GM13977 (cell line): Measurements from ENCODE around the gene ZMYND10.

ENCODE experiments used
- DNase-seq: peaks from one replicate; pipeline ENCODE4 v3.0.0; 2012; ENCODE audit warnings: low spot score
- in situ Hi-C: fragments of 300-500 bp; cut with MboI; formaldehyde crosslinking; loops from one replicate; pipeline ENCODE4 v1.12.0; 2022; ENCODE audit warnings: low sequenced_read_pairs, low pct_unique_long_range_greater_than_20kb, mixed read lengths, inconsistent platforms; ENCODE audit not compliant: unreplicated experiment
- TF ChIP-seq, protein P1 (sequence below): IDR thresholded peaks from 2 replicates; pipeline ENCODE4 v1.5.1; 2012; ENCODE audit warnings: mild to moderate bottlenecking, control low read depth; ENCODE audit not compliant: insufficient read depth; ENCODE audit errors: extremely low read depth, missing control alignments

ZMYND10 gene

DNA sequence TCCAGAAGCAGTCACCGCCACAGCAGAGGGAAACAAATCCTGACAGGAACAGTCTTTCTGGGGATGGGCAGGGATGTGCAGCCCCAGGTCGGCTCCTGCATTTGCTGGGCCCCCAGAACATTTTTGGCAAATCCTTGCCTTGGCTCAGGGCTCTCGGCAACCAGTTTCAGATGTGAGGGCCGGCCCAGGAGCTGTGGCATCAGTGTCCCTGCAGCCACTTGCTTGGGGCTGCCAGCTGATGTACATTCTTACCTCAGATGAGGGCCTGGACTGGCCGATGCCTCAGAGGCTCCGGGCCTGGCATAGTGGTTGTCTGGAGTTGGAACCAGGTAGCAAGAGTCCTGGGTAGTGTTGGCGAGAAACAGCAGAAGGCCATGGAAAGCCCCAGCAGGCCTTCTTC lies 9.3 kb upstream of the ZMYND10 start:
- DNase-seq: no peak
- in situ Hi-C loops: no loop called here
- TF ChIP-seq, protein P1, sequence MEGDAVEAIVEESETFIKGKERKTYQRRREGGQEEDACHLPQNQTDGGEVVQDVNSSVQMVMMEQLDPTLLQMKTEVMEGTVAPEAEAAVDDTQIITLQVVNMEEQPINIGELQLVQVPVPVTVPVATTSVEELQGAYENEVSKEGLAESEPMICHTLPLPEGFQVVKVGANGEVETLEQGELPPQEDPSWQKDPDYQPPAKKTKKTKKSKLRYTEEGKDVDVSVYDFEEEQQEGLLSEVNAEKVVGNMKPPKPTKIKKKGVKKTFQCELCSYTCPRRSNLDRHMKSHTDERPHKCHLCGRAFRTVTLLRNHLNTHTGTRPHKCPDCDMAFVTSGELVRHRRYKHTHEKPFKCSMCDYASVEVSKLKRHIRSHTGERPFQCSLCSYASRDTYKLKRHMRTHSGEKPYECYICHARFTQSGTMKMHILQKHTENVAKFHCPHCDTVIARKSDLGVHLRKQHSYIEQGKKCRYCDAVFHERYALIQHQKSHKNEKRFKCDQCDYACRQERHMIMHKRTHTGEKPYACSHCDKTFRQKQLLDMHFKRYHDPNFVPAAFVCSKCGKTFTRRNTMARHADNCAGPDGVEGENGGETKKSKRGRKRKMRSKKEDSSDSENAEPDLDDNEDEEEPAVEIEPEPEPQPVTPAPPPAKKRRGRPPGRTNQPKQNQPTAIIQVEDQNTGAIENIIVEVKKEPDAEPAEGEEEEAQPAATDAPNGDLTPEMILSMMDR: no peak

DNA sequence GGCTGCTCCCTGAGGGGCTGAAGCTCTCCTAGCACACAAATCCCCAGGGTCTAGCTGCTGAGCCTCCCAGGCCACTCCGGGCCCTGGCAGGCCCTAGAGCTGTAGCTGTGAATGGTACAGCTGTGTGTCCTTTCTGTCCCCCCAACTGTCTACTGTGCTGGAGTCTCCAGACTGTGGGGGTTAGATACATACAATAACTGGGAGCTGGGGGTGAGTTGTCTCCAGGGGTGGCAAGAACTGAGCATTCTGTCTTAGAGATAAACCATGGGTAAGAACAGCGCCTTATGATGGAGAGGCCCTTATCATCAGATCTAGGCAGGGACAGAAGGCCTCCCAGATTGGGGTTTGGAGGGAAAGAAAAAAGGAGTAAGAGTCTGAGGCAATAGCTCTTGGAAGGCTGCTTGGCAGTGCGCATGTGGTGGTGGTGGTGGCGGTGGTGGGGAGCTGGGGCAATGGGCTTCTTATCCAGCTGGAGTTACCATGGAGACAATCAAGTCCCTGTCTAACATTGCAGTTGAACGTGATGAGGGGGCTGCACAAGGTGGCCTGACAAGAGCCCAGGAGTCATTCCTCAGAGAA lies 8.7 kb upstream of the ZMYND10 start:
- no peak for DNase-seq
- TF ChIP-seq, protein P1: no peak
- in situ Hi-C loops: no loop called here

DNA sequence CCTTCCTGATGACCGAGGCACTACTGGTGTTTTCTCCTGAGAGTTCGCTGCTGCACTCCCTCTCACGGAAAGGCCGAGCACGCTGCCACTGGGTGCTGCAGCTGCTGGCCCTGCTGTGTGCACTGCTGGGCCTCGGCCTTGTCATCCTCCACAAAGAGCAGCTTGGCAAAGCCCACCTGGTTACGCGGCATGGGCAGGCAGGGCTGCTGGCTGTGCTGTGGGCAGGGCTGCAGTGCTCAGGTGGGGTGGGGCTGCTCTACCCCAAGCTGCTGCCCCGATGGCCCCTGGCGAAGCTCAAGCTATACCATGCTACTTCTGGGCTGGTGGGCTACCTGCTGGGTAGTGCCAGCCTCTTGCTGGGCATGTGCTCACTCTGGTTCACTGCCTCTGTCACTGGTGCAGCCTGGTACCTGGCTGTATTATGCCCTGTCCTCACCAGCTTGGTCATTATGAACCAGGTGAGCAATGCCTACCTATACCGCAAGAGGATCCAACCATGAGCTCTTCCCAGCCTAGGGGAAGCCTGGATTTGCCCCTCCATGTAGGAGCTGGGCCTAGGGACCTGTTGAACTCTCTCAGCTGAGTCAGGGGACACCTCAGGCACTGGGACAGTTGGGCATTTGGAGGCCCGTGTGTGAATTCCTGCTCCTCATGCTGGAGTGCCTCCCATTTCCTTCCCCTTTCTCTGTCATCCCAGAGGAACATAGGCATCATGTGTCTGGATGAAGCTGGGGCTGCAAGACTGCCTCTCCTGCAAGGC lies 7.9 kb upstream of the ZMYND10 start:
- in situ Hi-C loops: no loop called here
- TF ChIP-seq, protein P1: no peak
- DNase-seq: no peak

DNA sequence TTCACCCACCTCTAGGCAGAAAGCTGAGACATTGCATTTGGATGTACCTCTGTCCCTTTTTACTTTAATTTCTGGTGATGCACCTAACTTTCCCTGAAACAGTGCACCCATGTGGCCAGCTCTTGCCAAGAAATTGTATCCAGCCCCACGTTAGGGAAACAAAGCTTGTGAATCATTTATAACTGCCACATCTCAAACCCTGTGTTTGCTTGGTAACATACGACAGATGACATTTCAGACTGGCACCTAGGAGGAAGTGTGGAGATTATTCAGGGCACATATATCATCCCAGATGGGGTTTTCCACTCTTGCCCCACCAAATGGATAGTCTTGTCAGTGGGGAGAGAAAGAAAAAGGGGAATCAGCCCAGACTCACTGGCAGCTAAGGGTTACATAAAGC lies 7.2 kb upstream of the ZMYND10 start:
- TF ChIP-seq, protein P1: peak; percentile 24
- in situ Hi-C loops: no loop called here
- DNase-seq: no peak

DNA sequence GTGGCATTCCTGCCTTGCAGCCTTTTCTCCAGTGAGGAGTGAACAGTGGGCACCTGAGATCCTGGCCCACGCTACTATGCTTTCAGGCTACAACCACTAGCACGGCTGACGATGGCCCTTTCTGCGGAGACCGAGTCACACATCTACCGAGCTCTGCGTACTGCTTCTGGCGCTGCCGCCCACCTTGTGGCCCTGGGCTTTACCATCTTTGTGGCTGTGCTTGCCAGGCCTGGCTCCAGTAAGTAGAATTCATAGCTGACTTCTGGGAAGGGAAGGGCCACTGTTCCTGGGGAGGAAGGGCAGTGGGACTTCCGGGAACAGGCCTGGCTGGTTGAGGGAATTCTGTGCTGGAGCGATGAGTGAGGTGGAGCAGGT lies 5.8 kb upstream of the ZMYND10 start:
- in situ Hi-C loops: no loop called here
- TF ChIP-seq, protein P1: no peak
- no peak for DNase-seq

DNA sequence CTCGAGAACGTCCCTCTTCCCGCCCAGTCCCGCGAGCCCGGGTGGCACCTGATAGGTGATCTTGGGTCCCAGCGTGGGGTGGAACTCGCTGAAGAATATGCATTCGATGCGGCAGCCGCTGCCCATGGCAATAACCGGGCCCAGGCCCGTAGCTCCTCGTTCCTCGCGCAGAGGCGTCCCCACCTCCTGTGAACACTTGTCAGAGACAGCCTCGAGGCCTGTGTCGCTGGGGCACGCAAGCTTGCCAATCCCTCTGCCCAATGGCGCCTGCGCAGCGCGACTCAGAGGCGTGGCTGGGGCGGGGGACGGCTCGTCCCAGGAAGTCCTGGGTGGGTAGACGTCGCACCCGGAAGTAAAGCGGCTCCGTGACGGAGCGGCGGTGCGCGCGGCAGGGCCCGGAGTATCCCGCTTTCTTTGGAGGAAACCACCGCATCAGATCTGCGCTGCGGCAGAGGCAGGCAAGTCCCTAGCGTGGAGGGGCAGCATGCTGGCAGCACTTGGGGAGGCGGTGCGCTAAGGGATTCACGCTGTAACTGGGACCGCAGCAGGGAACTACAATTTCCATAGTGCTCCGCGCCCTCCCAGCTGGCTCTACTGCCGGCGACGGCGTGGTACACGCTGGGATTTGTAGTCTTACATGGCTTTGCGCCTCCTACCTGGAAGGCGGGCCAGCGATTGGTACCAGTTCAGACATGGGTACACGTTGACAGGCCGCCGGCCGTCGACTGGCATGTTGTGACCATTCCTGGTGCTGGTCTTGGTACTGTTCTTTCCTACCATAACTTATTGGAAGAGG lies 5.2 kb upstream of the ZMYND10 start, which contains the start of the genes CYB561D2 and NPRL2:
TSS of gene CYB561D2 (plus strand) at position 336 of the 796 bp plus-strand sequence. CDS start 572 bp downstream, outside the sequence.
TSS of gene NPRL2 (minus strand) at position 249 of the 796 bp plus-strand sequence. CDS start at position 126, 123 bp downstream.
- in situ Hi-C loops: no loop called here
- DNase-seq: peak; percentile 96
- TF ChIP-seq, protein P1: no peak
